GM18868 (cell line): ENCODE data around the gene RAB4B.
A peak's percentile ranks its signal among the peaks of the same experiment; 100 is the strongest.
"Not testable (repeated sequence)": the region's sequence is repeated elsewhere in the genome, so short reads cannot be mapped to it uniquely, and the experiment has no call there.

ENCODE experiments used
- ATAC-seq: cut with Tn5 transposase; IDR thresholded peaks from one replicate; pipeline ENCODE4 v1.9.1; 2021; ENCODE audit warnings: mild to moderate bottlenecking, moderate library complexity; ENCODE audit not compliant: unreplicated experiment

Gene RAB4B

DNA sequence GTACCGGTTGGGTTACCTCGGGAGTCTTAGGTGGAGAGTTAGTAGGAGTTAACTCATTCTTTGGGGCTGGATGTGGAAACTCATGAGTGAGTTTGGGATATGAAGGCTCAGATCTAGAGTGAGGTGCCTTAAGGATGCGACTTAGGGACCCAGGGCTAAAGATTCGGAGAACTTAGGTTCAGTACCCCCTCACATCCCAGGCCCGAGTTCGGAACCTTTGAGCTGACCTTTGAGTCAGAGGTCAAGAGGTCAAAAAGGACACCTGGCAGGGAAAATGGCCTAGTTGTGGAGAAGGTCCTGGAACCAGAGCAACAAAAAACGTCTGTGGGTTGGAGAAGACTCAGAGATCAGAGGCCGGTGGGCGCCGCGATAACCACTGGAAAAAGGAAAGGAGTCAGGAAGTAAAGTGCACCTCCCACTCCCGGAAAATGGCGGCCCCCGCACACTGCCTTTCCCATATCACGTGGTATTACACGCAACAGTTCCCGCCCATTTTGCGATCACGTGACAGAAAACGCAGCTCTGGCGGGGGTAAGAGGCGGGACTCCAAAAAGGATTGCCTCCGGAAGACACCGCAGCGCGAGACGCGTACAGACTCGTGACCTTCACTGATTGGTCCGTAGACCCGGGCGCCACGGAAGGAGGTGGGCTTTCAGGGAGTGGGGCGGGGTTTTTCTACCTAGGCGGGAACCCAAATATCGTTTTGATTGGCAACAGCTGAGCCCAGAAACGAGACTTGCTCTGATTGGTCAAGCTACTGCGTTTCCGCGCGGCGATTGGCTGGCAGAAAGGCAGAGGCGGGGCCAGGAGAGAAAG is 27.8 kb upstream of the RAB4B start, which contains the start of gene ACTMAP:
ACTMAP (minus strand) TSS at position 420 of the 816 bp plus-strand sequence. CDS start 674 bp downstream, outside the sequence.
- peak; percentile 82 for ATAC-seq

DNA sequence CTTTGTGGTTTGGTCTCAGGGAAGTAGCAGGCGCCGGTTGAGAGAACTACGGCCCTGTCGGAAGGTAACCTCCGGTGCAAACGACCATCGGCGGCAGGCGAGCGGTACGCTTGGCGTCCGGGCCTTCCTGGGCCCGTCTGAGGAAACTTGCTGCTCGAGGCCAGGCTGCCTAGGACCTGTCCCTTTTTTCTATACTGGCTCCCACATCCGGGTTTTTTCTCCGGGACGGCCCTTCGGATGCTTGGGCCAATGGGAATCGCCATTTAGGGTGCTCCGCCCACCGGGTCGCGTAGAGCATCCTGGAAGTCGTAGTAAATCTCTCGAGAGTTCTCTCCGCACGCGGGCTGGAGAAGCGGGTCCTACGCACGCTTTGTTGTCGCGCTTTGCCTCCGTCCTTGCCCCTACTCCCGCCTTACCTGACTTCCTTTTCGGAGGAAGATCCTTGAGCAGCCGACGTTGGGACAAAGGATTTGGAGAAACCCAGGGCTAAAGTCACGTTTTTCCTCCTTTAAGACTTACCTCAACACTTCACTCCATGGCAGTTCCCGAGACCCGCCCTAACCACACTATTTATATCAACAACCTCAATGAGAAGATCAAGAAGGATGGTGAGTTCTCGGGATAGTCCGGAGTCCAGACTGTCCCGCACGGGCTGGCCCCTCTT is 27.0 kb upstream of the RAB4B start, which contains the start of gene SNRPA:
SNRPA (plus strand) TSS at position 330 of the 664 bp plus-strand sequence; CDS start at position 536, 206 bp downstream.
- ATAC-seq, result peak; percentile 52

DNA sequence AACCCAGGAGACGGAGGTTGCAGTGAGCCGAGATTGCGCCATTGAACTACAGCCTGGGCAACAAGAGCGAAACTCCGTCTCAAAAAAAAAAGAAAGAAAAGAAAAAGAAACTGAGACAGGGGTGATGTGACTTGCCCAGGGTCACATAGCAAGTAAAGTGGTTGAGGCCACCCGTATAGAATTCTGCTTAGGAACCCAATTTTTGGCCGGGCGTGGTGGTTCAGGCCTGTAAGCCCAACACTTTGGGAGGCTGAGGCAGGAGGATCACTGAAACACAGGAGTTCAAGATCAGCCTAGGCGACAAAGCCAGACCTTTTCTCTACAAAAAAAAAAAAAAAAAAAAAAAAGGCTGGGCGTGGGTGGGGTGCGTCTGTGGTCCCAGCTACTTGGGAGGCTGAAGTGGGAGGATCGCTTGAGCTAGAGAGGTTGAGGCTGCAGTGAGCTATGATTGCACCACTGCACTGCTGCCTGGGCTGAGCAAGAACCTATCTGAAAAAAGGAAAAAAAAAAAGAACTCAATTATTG is 25.7 kb upstream of the RAB4B start:
- ATAC-seq, result no peak

DNA sequence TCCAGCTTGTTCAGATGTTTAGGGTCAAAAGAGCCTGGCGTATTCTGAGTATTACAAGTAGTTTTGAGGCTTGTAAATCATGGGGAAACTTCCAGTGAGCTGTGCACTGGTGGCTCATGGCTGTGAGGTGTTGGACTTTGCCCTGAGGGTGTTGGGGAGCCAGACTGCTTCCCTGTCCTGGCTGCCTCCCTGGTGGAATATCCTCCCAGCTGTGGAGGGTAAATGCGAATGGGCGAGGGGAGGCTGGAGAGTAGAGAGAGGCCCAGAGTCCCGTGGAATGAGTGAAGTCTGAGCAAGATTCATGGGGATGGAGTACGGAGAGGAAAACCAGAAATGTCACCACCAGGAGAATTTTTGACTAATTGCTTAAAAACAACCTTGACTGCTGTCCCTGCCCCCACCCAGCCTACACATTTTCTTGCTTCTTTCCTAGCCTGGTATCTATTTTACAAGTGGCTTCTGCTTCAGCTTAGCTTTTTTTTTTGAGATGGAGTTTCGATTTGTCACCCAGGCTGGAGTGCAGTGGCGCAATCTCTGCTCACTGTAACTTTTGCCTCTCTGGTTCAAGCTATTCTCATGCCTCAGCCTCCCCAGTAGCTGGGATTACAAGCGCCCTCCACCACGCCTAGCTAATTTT is 23.3 kb upstream of the RAB4B start:
- ATAC-seq, result no peak

DNA sequence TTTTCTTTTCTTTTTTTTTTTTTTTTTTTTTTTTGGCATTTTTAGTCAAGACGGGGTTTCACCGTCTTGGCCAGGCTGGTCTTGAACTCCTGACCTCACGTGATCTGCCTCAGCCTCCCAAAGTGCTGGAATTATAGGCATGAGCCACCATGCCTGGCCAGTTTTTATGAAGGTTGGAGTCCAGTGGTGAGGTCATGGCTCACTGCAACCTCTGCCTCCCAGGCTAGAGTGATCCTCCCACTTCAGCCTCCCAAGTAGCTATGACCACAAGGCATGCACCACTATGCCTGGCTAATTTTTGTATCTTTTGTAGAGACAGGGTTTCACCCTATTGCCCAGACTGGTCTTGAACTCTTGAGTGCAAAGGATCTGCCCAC is 22.8 kb upstream of the RAB4B start:
- no peak for ATAC-seq

DNA sequence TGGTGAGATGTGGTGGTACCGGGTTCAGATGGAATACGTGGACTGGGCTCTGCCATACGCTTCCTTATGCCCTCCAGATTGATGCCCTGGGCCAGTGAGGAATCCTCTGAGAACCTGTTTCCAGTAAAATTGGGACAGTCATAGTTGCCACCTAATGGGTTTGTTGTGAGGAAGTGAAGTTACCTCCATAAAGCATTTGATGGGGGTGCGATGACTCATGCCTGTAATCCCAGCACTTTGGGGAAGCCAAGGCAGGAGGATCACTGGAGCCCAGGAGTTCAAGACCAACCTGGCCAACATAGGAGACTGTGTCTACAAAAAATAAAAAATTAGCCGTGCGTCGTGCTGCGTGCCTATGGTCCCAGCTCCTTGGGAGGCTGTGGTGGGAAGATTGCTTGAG is 22.3 kb upstream of the RAB4B start:
- no peak for ATAC-seq

DNA sequence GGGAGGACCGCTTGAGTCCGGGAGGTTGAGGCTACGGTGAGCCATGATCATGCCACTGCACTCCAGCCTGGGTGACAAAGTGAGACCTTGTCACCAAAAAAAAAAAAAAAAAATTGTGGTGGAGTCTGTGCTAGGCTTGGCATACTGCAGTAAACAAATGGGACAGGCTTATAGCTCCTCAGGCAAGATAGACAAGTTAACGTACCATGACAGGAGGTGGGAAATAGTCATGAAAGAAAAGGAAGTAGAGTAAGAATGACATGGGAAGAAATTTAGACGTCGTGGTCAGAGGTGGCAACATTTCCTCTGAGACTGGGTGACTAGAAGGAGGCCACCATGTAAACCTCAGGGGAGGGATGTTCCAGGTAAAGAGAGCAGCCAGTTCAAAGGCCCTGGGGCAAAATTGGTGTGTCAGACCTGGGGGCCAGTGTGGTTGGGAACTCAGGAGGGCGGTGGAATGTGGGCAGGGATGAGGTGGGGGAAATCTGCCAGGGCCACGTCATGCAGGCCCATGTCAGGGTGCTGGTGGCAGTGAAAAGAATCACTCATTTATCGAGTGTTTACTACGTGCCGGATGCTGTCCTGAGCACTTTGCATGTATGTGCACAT is 21.4 kb upstream of the RAB4B start:
- ATAC-seq, result no peak

DNA sequence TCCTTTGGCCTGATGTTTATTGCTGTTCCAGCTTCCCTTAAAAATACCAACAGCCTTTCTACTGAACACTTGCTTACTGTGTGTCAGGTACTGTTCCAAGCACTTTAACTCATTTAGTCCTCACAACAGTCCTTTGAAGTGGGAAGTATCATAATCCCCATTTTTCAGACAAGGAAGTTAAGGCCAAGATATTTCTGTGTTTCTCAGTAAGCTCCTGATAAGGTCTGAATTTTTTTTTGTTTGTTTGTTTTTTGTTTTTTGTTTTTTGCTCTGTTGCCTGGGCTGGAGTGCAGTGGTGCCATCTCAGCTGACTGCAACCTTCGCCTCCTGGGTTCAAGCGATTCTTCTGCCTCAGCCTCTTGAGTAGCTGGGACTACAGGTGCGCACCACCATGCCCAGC is 19.6 kb upstream of the RAB4B start:
- no peak for ATAC-seq

DNA sequence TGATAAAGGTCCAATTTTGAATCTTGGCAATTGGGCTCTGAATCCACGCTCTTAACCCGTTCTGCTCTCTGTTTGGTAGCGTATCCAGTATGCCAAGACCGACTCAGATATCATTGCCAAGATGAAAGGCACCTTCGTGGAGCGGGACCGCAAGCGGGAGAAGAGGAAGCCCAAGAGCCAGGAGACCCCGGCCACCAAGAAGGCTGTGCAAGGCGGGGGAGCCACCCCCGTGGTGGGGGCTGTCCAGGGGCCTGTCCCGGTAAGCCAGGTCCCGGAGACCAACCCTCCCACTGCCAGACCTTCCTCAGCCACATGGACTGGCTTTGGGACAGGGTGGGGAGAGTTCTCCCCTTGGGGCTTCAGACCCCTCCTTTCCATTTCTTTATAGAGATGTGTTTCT is 18.7 kb upstream of the RAB4B start:
- ATAC-seq, result no peak

DNA sequence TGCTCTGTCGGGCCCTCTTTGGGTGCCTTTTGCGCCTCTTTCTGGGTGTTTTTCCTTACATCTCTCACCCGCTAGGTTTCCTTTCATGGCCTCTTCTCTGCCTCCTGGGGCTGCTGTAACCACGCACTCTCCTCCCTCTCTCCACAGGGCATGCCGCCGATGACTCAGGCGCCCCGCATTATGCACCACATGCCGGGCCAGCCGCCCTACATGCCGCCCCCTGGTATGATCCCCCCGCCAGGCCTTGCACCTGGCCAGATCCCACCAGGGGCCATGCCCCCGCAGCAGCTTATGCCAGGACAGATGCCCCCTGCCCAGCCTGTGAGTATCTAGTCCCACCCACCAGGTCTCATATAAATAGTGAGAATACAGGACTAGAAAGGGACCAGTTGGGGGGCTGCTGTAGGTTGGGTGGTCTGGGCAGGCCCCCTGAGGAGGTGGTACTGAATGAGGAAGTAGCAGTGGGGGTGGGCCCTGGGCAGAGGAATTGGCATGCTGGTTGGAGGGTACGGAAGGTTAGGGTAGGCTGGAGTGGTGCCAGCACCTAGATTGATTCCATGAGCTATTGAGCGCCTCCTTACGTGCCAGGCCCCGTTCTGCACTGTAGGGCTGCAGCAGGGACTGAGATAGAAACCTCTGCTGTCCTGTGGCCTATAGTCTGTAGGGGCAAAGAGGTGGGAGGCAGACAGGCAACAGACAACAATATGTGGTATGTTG is 15.1 kb upstream of the RAB4B start:
- no peak for ATAC-seq

DNA sequence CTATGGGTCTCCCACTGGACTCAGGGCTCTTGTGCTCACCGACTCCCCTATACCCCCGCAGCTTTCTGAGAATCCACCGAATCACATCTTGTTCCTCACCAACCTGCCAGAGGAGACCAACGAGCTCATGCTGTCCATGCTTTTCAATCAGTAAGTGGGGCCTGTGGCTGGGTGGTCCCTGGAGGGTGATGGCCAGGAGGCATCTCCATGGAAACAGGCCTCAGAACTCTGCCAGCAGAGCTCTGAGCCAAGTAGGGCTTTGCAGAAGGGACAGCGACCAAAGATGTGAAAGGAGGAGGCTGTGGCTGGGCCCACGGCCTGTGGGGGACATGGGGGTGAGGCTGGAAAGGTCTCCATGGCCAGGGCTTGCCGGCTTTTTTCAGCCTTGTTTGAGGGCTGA is 14.5 kb upstream of the RAB4B start:
- ATAC-seq, result no peak

DNA sequence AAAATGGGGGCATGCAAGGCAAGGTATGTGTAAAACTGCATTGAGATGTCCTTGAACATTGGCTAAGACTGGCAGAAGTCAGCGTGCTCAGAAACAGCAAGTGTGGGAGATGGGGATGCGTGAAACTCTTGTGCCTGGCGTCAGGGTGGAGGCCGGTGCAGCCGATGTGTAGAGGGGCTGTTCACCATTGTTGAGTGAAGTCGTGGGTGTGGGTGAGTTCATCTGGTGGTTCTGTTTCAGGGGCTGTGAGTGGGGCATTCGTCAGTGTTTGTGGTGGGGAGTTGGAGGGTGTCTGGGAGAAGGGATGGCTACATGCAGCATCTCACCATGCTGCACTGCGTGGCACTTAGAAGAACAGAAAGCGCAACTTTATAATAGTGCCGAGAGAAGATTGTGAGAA is 14.1 kb upstream of the RAB4B start:
- no peak for ATAC-seq

DNA sequence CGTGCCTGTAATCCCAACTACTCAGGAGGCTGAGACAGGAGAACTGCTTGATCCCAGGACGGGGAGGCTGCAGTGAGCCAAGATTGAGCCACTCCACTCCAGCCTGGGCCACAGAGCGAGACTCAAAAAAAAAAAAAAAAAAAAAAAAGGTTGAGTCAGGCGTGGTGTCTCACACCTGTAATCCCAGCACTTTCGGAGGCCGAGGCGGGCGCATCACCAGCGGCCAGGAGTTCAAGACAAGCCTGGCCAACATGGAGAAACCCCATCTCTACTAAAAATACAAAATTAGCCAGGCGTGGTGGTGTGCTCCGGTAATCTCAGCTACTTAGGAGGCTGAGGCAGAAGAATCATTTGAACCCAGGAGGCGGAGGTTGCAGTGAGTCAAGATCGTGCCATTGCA is 11.7 kb upstream of the RAB4B start:
- not testable (repeated sequence) for ATAC-seq

DNA sequence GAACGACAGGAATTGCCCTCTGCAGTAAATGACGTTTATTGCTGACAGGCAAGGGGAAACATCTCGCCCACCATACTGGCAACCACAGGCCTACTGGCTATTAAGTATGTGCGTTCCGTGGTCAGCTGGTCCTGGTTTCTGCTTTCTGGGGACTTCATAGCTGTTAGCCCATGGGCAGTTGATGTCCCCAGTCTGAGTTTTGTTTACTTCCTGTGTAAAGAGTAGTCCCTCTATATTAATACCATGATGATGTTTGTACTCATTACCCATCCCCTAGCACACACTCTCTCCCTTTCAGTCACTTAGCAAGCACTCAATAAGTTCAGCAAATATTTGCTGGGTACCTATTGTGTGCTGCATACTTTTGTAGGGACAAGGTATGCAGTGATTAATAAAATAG is 9.2 kb upstream of the RAB4B start:
- no peak for ATAC-seq

DNA sequence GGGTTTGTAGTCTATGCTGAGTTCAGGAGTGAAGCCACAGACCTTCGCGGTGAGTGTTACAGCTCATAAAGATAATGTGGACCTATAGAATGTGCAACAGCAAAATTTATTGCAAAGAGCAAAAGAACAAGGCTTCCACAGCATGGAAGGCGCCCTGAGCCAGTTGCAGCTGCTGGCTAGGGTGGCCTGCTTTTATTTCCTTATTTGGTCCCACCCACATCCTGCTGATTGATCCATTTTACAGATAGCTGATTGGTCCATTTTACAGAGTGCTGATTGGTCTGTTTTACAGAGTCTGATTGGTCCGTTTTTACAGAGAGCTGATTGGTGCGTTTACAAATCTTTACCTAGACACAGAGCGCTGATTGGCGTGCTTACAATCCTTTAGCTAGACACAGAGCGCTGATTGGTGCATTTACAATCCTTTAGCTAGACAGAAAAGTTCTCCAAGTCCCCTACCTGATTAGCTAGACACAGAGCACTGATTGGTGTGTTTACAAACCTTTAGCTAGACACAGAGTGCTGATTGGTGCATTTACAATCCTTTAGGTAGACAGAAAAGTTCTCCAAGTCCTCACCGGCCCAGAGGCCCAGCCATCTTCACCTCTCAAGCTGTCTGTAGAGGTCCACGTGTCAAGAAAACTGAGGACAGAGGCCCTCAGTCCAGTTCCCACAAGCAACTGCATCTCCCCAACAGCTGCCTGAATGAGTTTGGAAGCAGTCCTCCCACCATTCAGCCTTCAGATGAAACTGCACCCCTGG is 6.8 kb upstream of the RAB4B start:
- not testable (repeated sequence) for ATAC-seq

DNA sequence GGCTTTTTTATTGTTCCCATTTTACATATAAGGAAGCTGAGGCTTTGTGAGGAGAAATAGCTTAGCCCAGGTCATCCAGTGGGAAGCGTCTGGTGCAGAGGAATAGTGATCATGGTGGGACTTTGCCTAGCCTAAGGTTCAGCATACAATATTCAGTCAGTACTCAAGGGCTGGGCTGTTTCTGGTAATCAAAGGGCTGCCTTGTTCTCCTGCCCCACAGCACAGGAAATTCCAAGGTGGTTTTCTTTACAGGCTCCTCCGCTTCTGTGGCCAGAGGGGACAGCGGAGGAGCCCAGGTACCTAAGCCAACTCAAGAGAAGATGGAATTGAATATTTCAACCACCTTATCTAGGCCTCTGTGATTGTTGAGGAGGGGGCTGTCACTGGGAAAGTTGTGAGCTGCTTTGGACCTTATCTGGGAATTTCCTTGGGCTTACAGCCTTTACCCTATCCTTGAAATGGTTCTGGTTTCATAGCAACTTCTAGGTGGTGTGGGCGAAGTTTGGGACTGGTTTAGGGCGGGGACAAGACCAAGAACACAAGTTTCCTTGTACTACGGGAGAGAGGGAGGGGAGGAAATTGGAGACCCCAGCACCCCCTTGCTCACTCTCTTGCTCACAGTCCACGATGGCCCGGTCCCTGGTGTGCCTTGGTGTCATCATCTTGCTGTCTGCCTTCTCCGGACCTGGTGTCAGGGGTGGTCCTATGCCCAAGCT is 3.0 kb upstream of the RAB4B start, which contains the start of gene MIA:
MIA (plus strand) TSS at position 606 of the 716 bp plus-strand sequence; CDS start at position 628, 22 bp downstream.
- no peak for ATAC-seq

DNA sequence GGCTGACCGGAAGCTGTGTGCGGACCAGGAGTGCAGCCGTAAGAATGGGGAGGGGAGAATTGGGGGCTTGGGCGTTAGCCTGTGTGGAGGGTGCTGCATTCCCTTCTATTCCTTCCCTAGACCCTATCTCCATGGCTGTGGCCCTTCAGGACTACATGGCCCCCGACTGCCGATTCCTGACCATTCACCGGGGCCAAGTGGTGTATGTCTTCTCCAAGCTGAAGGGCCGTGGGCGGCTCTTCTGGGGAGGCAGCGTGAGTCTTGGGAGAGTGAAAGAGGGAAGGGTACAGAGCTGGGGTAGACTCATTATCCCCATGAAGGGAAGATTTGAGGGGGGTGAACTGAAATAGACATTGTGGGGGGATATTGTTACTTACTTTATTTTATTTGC is 2.4 kb upstream of the RAB4B start:
- ATAC-seq, result no peak

DNA sequence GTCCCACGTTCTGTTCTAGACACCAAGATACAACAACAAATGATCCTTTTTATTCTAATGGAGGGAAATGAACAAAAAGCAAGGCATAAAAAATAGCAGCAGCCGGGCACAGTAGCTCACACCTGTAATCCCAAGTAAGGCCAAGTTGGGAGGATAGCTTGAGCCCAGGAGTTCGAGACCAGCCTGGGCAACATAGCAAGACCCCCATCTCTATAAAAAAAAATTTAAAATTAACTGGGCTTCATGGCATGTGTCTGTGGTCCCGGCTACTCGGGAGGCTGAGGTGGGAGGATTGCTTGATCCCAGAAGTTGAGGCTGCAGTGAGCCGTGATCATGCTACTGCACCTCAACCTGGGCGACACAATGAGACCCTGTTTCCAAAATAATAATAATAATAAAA is 1.7 kb upstream of the RAB4B start:
- no peak for ATAC-seq
